ENCODE measurements around the gene ARHGEF16.

ARHGEF16 gene

GRCh38 chr1:3455670-3456448, 1.4 kb downstream of the ARHGEF16 start:
- no peaks in the 10 kb centered on the region for H3K9me3 ChIP-seq (ENCODE audit: control insufficient read depth, insufficient read depth, low read depth, low read length)
- H3K4me3 ChIP-seq (ENCODE audit: low read depth, low read length) = no peak overlapping the region
- TF ChIP-seq ZNF223 (tag by site-specific recombination; IDR thresholded peaks at IDR 0.05) (no peak), ZNF426 (tag by site-specific recombination; IDR thresholded peaks at IDR 0.05) (no peak), HIC1 (tag by site-specific recombination; IDR thresholded peaks at IDR 0.05) (no peak), ZNF16 (tag by site-specific recombination; IDR thresholded peaks at IDR 0.05; ENCODE audit: low read depth) (no peak), ZNF660 (tag by site-specific recombination; IDR thresholded peaks at IDR 0.05) (no peak), ZNF549 (tag by site-specific recombination; IDR thresholded peaks at IDR 0.05) (no peak), MZF1 (tag by site-specific recombination; IDR thresholded peaks at IDR 0.05; ENCODE audit: borderline replicate concordance) (no peak), ZNF214 (tag by site-specific recombination; IDR thresholded peaks at IDR 0.05; ENCODE audit: borderline replicate concordance) (no peak), ZNF366 (tag by site-specific recombination; conservative IDR thresholded peaks at IDR 0.05) (no peak), ZNF148 (tag by site-specific recombination; IDR thresholded peaks at IDR 0.05; ENCODE audit: borderline replicate concordance) (no peak), IKZF3 (tag by site-specific recombination; IDR thresholded peaks at IDR 0.05) (no peak), ZNF239 (tag by site-specific recombination; IDR thresholded peaks at IDR 0.05) (no peak), REPIN1 (tag by site-specific recombination; IDR thresholded peaks at IDR 0.05; ENCODE audit: low read depth) (no peak), ZNF394 (tag by site-specific recombination; IDR thresholded peaks at IDR 0.05; ENCODE audit: borderline replicate concordance) (no peak), PRDM6 (tag by site-specific recombination; IDR thresholded peaks at IDR 0.05) (no peak)
- H3K36me3 ChIP-seq (ENCODE audit: control insufficient read depth in 2 of 2, insufficient read depth in 1 of 2, low read length in 2 of 2) = no peaks in the 10 kb centered on the region
- H3K27ac ChIP-seq (ENCODE audit: extremely low read depth, low read depth, low read length) = no peak overlapping the region
- ChIA-PET CTCF (interaction anchor here (0.6 to 1.5 kb wide), 5 partner anchors 16 to 240 kb away, joined by 3 to 7 read pairs (median 6); no protein-coding TSS in a partner anchor), POLR2A (no interaction called here)
- no peaks in the 10 kb centered on the region for H3K4me1 ChIP-seq (ENCODE audit: control insufficient read depth, insufficient read depth, low read length)

- no peak overlapping the region for H3K4me3 ChIP-seq (ENCODE audit: low read depth, low read length)
- ChIA-PET CTCF (interaction anchor here (1.1 to 1.5 kb wide), 2 partner anchors 15 to 34 kb away, joined by 5 to 6 read pairs; no protein-coding TSS in a partner anchor), POLR2A (no interaction called here)
- H3K4me1 ChIP-seq (ENCODE audit: control insufficient read depth, insufficient read depth, low read length) = no peaks in the 10 kb centered on the region
- H3K36me3 ChIP-seq (ENCODE audit: control insufficient read depth in 2 of 2, insufficient read depth in 1 of 2, low read length in 2 of 2) = no peaks in the 10 kb centered on the region
- H3K9me3 ChIP-seq (ENCODE audit: control insufficient read depth, insufficient read depth, low read depth, low read length) = no peaks in the 10 kb centered on the region
- no peak overlapping the region for H3K27ac ChIP-seq (ENCODE audit: extremely low read depth, low read depth, low read length)
- no peak for TF ChIP-seq ZNF776 (tag by site-specific recombination; IDR thresholded peaks at IDR 0.05; ENCODE audit: borderline replicate concordance)
- no peak for TF ChIP-seq PRDM1 (tag by site-specific recombination; IDR thresholded peaks at IDR 0.05)
- TF ChIP-seq ZNF274 (IDR thresholded peaks at IDR 0.05; ENCODE audit: low read length) = no peak
- no peak for TF ChIP-seq ZNF274 (tag by site-specific recombination; IDR thresholded peaks at IDR 0.05; ENCODE audit: borderline replicate concordance)
- TF ChIP-seq ZNF518A (tag by site-specific recombination; conservative IDR thresholded peaks at IDR 0.05; ENCODE audit: low read depth) = no peak
- no peak for TF ChIP-seq ZNF266 (tag by site-specific recombination; IDR thresholded peaks at IDR 0.05; ENCODE audit: low read depth)
Observed at GRCh38 chr1:3456449-3456963, 2.0 kb downstream of the ARHGEF16 start.
